Stimulated activated CD4-positive, alpha-beta T cell treated with anti-CD3 and anti-CD28 coated beads, Interleukin-1b, Interleukin-23, amount 100 ng/mL, for 4 hours (primary cell): ENCODE results near the gene CPLX1.

ENCODE experiments used
- DNase-seq, 2 donors: peaks; one replicate each; pipeline ENCODE4 v3.0.0-alpha.2; 2020; ENCODE audit warnings: low read depth in 2 of 2

CPLX1 gene

GRCh38 chr4:855880-856224 lies 29.9 kb upstream of the CPLX1 start:
- DNase-seq, result no peak

- DNase-seq, result no peak
Measured at GRCh38 chr4:854356-854755, 28.4 kb upstream of the CPLX1 start.

GRCh38 chr4:853416-853781 lies 27.5 kb upstream of the CPLX1 start:
- no peak for DNase-seq

GRCh38 chr4:851701-852430 lies 25.9 kb upstream of the CPLX1 start:
- no peak for DNase-seq

- no peak for DNase-seq
Measured at GRCh38 chr4:850323-850945, 24.5 kb upstream of the CPLX1 start.

- DNase-seq, result no peak
Measured at GRCh38 chr4:849478-850175, 23.7 kb upstream of the CPLX1 start.

- no peak for DNase-seq
Measured at GRCh38 chr4:848803-849477, 23.0 kb upstream of the CPLX1 start.

GRCh38 chr4:848307-848691 lies 22.4 kb upstream of the CPLX1 start:
- DNase-seq, result no peak

- DNase-seq, result no peak
Measured at GRCh38 chr4:845836-846251, 19.9 kb upstream of the CPLX1 start.

- DNase-seq, result no peak
Measured at GRCh38 chr4:845233-845835, 19.4 kb upstream of the CPLX1 start.

GRCh38 chr4:844752-845232 lies 18.9 kb upstream of the CPLX1 start:
- no peak for DNase-seq

GRCh38 chr4:839675-840443 lies 13.9 kb upstream of the CPLX1 start:
- no peak for DNase-seq

GRCh38 chr4:837772-838171 lies 11.8 kb upstream of the CPLX1 start:
- DNase-seq, result no peak

- no peak for DNase-seq
Measured at GRCh38 chr4:836750-837301, 10.9 kb upstream of the CPLX1 start.

- DNase-seq, result no peak
Measured at GRCh38 chr4:836003-836511, 10.1 kb upstream of the CPLX1 start.

GRCh38 chr4:835148-836002 lies 9.4 kb upstream of the CPLX1 start:
- no peak for DNase-seq

GRCh38 chr4:834368-835147 lies 8.6 kb upstream of the CPLX1 start:
- DNase-seq, result no peak

- DNase-seq, result no peak
Measured at GRCh38 chr4:833731-834367, 7.9 kb upstream of the CPLX1 start.

- DNase-seq, result no peak
Measured at GRCh38 chr4:833156-833555, 7.2 kb upstream of the CPLX1 start.
